GM19193 (cell line): ENCODE results near the gene TSKS.

Experiments
- POLR2A ChIP-seq: IDR thresholded peaks from 4 replicates; pipeline ENCODE4 v1.6.1; 2011; ENCODE audit not compliant: insufficient read depth, insufficient read length; ENCODE audit errors: extremely low read depth

TSKS gene

DNA sequence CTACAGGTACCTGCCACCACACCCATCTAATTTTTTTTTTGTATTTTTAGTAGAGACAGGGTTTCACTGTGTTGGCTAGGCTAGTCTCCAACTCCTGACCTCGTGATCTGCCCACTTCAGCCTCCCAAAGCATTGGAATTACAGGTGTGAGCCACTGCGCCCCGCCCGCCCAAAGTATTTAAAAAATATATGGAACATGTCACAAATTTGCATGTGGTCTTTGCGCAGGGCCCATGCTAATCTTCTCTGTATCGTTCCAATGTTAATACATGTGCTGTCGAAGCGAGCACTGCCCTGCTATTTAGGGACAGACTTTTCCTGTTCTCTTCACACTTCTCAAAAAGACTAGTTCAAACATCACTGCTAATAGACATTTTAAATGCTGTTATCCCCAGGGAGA lies 1.2 kb upstream of the TSKS start:
- no peak for TF ChIP-seq POLR2A

DNA sequence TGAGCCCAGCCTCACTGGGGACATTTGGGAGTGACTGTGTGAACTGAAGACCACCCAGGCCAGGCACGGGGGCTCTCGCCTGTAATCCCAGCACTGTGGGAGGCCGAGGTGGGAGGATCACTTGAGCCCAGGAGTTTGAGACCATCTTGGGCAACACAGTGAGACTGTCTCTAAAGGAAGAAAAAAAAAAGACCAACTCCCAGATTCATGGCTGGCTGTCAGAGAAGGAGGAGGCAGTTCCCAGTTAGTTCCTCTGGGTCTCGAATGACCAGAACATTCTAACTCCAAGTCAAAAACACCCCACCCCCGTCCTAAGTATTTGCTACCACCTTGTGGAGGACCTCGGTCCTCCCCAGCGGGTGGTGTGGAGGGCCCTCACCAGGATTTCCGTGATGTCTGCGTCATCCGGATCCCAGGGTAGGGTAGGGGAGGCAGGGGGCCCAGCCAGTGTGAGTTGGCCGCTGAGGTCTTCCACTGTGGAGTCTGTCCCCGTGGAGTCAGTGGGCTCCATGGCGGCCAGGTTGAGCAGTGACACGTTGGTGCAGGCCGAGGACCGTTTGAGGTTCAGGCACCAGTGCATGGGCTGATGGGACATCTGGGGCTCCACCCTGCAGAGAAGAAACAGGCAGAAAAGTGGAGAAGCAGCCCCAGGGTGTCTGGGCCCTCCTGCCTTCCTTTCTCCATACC lies 1.3 kb downstream of the TSKS start:
- TF ChIP-seq POLR2A: no peak

DNA sequence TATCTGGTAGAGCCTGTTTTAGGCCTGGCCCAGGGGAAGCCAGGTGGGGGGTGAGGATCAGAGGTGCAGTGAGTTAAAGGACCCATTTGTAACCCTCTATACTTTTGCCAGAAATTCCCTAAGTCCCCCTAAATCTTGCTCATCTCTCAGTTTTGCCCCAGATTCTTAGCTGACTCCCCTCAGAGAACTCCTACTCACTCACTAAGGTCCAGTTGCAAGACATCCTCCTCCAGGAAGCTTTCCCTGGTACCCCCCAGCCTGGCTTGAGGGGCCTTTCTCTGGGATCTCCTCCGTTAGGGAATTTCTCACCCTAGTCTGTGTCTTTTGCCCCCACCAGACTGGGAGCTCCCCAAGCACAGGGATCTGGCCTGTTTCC lies 1.9 kb downstream of the TSKS start:
- TF ChIP-seq POLR2A: no peak

DNA sequence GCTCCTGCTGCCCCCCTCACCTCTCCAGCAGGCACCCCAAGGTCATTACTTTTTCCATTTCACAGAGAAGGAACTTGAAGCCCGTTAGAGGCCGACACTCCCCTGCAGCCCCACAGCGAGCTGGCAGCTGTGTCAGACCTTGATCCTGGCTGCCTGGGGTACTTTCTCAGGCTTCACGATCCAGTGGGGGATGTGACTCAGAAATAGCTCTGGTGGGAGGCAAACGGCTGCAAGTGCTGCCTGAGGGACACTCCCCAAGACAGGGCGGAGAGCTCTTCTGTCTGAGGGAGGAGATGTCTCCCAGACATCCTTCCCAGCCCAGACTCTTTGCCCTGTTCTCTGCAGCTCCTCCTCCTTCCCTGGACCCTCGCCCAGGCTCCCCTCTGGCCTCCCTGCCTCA lies 4.8 kb downstream of the TSKS start:
- TF ChIP-seq POLR2A: no peak

DNA sequence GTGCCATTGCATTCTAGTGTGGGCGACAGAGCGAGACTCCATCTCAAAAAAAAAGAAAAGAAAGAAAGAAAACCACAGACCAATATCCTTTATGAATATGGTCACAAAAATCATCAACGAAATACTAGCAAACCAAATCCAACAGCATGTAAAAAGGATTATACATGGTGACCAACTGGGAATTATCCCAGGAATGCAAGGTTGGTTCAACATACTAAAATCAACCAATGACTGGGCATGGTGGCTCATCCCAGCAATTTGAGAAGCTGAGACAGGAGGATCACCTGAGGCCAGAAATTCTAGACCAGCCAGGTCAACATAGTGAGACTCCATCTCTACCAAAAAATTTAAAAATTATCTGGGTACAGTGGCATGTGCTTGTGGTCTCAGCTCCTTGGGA lies 7.2 kb downstream of the TSKS start:
- TF ChIP-seq POLR2A: no peak

DNA sequence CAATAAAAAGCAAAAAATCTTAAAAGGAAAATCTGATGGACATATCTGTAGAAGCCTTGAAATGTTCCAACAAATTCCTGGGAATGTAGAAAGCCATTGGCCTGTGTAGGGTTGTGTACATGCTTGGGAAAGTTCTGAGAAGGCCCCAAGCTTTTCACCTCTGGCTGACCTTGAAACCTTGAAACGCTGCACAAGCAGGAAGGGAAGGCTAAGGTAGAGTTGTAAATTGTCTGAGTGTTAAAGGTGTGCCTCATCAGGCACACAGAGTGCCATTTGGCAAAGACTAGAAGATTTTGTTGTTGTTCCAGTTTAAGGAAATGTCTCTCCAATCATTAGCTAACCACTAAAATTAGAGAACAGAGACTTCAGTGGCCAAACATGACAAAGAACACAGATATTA lies 10.4 kb downstream of the TSKS start:
- TF ChIP-seq POLR2A: no peak

DNA sequence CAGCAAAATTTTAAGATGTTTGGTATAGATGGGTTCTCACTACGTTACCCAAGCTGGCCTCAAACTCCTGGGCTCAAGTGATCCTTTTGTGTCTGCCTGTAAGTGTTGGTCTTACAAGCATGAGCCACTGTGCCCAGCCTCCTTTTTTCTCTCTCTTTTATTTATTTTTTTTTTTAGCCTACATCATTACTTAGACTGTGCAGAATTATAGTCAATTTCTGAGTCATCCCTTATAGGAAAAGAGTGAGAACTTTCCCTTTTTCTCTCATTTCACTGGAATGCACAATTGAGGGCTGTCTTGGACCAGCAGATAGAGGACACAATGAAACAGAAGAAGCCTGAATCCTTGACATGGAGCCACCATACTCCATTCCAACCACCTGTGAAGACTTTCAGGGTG lies 13.3 kb downstream of the TSKS start:
- TF ChIP-seq POLR2A: no peak

DNA sequence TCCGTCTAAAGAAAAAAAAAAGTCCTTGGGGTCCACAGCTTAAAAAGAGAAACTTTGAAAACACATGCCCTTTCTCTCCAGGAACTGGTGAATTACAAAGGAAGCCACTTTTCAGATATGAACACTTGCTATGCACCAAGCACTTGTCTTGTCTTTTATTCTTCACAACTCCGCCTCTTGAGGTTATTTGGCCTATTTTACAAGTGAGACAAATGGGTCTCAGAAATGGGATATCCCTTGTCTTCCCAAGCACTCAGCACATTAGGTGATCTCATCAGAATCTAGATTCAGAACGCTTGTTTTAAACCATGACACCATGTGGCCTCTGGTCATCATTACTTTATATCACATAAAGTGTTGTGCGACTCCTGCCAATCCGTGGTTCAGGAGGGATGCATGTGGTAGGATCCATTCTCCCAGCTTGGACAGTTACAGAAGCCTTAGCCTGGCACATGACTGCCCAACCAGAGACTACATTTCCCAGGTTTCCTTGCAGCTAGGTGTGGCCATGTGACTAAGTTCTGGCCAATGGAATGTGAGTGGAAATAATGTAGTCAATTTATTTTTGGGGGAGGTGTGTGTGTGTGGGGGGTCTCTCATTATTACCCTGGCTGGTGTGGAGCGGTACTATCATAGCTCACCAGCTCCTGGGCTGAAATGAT lies 13.9 kb downstream of the TSKS start:
- TF ChIP-seq POLR2A: no peak

DNA sequence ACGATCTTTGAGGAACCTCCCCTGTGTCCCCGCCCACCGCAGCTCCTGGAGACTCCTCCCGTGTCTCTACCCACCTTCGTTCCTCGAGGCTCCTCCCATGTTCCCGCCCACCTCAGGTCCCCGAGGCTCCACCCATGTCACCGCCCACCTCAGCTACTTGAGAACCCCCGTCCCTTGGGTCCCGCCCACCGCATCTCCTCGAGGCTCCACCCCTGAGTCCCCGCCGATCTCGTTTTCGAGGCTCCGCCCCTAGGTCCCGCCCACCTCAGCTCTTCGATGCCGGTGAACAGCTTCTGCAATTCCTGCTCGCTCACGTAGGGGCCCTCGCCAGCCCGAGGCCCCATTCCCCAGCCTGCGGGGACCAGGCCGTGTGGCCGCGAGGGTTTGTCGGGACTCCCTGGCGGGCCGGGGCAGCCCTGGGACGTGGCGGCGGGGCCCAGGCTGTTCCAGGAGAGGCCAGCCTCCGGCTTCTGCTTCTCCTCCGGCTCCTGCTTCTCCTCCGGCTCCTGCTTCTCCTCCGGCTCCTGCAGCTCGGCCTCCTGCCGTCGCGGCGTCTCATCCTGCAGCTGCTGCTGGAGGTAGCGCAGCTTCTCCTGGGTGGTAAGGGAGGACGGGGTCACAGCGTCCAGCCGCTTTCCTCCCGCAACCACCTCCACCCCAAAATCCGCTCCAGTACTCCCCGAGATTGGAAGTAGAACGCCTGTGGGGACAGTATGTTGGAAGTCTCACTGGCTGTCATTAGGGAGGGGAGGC lies 16.7 kb downstream of the TSKS start:
- TF ChIP-seq POLR2A: no peak

DNA sequence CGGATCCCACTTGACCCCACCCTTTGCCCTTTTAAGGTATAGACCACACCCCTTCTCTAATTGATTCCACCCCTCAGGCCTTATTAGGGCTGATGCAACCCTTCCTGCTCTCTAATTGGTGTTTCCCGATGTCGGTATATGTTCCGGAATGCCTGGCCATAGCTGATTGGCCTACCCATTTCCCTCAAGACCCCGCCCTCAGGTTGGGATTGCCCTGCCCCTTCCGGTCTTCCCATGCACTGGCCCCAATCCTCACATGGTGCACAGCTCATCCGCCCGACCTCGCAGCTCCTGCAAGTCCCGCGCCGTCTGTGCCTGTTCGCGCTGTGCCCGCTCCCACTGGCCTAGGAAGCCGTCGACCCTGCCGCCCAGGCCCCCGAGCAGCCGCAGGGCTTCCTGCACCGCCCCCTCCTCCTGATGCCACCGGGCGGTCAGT lies 18.1 kb downstream of the TSKS start:
- TF ChIP-seq POLR2A: no peak

DNA sequence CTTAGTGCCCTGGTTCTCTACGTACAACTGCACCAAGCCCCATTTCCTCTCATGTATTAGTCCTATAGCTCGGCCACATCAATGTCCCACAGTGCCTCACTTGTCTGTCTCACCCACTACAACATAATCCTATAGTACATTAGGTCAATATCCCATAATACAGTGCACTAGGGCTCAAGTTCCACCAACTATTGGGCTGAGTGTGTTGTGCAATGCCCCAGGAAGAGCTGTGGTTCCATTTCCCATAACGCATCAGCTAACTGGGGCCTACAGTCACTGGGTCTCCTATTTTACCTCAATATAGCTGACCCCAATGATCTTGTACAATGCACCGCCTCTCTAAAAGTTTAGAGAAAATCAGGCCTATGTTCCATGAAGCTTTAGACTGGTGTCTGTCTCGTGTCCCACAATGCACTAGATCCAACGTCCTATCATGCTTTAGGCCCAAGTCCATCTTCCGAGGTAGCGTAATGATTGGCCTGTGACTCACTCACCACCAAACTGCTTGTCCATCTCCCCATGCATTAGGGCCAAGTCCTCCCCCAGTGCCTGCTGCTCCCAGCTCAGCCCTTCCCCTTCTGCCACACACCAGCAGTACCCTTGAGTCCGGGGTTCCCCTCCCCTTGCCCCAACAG lies 21.8 kb downstream of the TSKS start:
- no peak for TF ChIP-seq POLR2A

DNA sequence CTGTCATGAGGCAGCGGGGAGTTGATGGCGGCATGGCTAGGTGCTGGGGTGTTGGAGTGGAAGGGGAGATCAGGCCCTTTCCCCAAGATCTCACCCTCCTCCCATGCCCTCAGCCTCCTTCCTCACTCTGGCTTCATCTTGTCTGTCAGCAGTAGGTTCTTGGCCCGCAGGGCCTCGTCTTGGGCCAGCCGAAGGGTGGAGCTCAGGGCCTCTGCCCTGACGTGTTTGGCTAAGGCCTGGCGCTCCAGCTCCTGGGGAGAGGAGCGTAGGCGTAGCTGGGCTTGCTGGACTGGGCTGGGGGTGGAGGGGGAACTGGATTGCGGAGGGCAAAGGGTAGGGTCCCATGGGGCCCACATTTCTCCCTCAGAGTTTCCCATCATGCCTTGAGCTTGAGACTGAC lies 23.2 kb downstream of the TSKS start:
- no peak for TF ChIP-seq POLR2A

DNA sequence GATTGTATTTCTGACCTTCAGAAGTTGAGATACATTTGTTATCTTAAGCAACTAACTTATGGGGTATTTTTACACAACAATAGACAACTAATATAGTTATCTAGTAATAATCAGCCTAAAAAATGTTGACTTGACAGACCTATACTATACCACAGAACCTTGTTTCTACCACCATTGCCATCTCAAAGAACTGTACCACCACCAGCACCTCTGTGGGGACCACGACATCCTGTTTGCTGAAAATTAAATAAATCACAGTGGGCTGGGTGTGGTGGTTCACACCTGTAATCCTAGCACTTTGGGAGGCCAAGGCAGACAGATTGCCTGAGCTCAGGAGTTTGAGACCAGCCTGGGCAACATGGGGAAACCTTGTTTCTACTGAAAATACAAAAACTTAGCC lies 24.0 kb downstream of the TSKS start:
- TF ChIP-seq POLR2A: no peak

DNA sequence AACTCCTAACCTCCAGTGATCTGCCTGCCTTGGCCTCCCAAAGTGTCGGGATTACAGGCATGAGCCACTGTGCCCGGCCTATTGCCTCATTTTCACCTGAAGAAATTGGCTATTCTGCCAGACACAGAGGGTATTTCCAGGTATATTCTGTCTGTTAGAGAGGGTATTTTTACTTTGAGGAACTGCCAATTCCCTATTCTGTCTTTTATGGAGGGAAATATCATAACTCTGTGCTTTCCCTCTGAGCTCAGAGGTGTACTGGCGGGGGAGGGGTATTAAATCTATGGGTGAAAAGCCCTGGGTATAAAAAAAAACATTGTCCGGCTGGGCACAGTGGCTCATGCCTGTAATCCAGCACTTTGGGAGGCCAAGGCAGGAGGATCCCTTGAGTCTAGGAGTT lies 24.8 kb downstream of the TSKS start:
- TF ChIP-seq POLR2A: no peak

DNA sequence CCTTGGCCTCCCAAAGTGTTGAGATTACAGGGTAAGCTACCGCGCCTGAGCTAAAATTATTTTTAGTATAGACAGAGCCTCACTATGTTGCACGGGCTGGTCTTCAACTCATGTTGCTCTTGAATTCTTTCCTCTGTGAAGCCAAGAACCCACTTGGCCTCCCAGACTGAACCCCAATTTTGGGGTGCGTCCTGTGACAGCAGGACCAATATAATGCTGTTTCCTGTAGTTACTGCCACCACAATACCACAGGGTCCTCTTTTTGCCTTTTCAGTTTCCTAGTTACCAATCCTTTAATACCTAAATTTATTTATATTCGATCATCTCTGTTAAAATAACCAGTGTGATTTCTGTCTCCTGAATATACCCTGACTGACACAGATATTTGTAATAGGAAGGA lies 32.9 kb downstream of the TSKS start:
- TF ChIP-seq POLR2A: no peak

DNA sequence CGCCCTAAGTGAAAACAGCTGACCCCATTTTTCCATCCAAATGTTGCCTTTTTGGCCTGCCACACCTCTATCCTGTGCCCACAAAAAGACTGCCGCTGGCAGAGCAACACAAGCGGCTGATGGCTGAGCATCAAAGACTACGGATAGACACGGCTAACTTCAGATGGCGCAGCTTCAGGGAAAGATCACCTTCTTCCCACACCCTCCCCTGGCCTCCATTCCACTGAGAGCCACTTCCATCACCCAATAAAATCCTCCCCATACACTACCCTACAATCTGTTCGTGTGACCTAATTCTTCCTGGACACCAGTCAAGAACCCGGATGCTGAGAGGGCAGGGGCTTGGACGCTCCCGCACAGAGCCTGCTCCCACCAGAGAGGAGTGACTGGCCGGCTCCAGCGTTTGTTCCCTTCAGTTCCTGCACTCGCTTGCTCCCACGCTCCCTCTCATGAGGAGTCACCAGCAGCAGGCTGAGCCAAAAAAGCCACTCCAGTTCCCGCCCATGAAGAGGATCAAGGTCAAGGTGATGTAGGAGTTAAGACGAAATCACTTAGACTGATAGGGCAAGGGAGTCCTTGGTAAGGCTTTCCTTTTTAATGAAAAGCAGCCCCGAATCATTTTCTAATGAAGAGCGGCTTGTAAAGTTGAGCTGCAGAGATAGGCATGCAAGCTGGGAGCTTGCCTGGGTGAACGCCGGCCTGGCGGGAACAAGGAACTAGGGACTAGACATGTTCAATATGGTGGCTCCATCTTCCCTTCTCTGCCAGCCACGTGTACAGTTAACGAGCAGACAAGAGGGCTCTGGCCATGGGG lies 35.7 kb downstream of the TSKS start:
- no peak for TF ChIP-seq POLR2A

DNA sequence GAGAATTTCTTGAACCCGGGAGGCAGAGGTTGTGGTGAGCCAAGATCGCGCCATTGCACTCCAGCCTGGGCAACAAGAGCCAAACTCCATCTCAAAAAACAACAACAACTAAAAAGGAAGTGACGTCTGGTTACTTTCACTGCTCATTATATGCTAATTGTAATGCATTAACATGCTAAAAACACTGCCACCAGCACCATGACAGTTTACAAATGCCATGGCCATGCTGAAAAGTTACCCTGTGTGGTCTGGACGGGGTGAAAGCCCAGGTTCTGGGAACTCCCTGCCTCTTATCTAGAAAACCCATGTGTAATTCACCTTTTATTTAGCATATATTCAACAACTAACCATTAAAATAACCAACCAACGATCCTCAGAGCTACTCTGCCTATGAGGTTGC lies 44.1 kb downstream of the TSKS start:
- no peak for TF ChIP-seq POLR2A
